Skin epidermis (tissue), 12 donors: ENCODE measurements around the gene GP2.

Source experiments
- H3K27ac ChIP-seq, 21 experiments: fragments of 200-600 bp; sonication (generic) in 11 of 21; one replicate each; pipeline ENCODE4 v1.5.0; 2020; ENCODE audit warnings: mild to moderate bottlenecking in 3 of 21, inconsistent platforms in 2 of 21, moderate library complexity in 2 of 21
- H3K4me3 ChIP-seq, 7 experiments: fragments of 200-600 bp; sonication (generic) in 2 of 7; one replicate each; pipeline ENCODE4 v1.5.0; 2020; ENCODE audit warnings: inconsistent platforms in 2 of 7, mild to moderate bottlenecking in 2 of 7, moderate library complexity in 1 of 7

GP2 gene

DNA sequence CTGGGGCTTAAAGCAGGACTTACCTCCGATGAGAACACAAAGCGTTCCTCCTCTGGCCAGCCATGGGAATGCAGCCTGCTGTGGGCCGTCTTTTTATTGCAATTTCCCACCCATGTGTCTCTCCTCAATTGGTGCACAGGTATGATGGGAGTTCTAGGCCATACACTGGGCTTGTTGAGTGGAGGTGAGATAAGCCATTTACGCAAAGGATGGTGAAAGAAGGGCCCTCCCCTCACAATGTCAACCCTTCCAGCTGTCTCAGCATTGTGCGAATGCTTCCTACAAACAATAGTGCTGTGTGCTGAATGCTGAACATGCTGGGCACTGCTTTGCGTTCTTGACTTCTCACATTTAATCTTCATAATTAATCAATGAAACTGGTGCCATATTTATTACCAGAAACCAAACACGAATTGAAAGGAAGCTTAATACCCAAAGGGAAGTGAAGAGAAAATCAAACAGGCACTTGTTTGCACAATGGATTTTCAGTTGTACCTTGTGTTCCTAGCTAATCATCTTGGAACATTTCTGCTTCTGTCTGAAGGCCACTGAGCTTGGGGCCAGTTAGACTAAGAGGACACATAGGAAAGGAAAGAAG lies at the start of gene GP2:
Gene GP2, minus strand, starts transcription at position 70 of the 598 bp plus-strand sequence. CDS start 1,082 bp downstream, outside the sequence.
- H3K27ac ChIP-seq: no peak within 1 kb of the TSS
- no peak within 1 kb of the TSS for H3K4me3 ChIP-seq

DNA sequence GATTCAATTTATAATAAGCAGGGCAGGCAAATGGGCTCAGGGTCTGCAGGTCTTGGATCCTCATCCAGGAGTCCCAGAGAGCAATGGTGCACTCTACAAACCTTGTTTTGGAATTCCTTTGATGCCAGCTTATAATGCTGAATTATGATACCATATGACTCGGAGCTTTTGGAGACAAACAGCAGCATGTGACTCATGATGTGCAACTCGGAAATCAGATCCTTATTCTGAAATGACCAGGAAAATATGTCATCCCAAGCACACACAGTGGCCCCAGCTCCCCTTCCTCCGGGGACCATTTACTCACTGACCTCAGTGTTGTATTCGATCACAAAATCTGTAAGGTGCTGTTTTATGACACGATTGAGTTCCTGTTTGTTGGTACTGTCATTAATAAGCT lies 45.4 kb upstream of the GP2 start:
- Histone ChIP-seq H3K4me3 (no peak overlapping the region), H3K27ac (no peak overlapping the region)

DNA sequence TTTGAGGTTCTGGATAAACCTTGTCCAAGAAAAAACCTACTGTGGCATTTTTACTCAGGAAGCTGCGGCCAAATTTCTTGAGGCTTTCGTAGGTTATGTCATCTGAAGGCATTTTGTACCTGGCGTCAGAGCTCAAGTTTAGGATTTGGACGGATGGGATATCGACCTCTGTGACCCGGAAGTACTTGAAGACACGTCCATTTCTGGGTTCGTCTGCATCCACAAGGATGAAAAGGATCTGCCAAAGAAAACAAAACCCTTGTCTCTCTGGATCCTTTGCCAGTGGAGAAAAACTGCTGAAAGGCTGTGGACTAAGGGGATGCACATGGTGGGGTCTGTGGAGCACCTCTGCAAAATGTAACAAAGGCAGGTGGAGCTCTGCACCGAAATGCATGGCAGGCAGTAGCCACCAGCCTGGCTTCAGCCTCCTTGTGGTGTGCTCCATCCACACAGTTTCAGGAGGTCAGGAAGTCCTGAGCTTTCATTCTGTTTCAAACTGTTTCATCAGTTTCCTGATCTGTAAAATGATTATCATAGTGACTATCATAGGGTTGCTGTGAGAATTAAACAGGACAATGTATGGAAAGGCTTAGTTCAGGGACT lies 42.2 kb upstream of the GP2 start:
- H3K27ac ChIP-seq: no peak overlapping the region
- no peak overlapping the region for H3K4me3 ChIP-seq

DNA sequence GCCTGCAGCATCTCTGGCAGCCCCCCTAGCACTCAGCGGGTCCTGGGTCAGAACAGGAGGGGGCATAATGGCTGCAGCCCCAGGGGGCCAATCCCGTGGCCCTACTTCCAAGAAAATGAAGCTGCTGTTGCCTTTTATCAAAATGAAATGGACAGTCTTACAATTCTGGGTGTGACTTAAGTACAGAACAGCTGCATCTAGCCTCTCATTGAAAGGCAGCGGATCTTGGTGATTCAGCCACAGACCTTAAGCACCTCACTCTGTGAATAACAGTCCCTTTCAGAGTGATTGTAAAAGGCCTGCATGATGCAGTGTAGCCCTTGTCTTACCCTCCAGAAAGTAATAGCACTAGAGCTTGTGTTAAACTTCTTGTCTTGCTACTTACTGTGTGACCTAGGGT lies 36.7 kb upstream of the GP2 start:
- Histone ChIP-seq H3K4me3 (no peak overlapping the region), H3K27ac (no peak overlapping the region)

DNA sequence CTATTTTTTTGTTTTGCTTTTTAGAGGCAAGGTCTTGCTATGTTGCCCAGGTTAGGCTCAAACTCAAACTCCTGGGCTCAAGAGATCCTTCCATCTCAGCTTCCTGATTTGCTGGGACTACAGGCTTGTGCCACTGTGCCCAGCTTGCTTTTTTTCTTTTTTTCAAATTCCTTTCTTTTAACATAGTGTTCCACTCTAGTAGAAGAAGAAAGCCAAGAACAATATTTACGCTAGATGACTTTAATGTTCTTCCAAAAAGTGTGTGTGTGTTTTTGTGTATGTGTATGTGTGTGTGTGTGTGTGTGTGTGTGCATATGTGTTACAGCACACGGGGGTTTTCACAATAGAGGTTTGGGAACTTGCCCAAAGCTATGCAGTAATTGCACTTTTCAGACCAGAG lies 35.9 kb upstream of the GP2 start:
- Histone ChIP-seq H3K4me3 (no peak overlapping the region), H3K27ac (no peak overlapping the region)

DNA sequence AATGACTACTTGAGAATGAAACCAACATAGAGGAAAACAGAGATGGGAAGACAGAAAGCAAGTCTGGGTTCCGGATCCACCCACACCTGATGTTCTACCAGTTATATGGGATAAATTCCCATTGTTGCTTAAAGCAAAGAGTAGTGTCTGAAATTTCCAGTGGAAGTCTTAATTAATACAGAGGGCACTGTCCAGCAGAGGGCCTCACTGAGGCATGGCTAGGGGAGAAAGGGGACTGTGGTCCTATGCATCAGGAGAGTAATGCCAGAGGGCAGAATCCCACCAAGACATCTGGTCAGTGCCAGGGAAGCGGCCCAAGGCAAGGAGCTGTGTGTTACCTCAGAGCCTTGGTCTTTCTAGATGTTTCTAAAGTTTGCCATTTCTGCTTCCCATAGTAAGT lies 32.7 kb upstream of the GP2 start:
- no peak overlapping the region for H3K4me3 ChIP-seq
- H3K27ac ChIP-seq: no peak overlapping the region

DNA sequence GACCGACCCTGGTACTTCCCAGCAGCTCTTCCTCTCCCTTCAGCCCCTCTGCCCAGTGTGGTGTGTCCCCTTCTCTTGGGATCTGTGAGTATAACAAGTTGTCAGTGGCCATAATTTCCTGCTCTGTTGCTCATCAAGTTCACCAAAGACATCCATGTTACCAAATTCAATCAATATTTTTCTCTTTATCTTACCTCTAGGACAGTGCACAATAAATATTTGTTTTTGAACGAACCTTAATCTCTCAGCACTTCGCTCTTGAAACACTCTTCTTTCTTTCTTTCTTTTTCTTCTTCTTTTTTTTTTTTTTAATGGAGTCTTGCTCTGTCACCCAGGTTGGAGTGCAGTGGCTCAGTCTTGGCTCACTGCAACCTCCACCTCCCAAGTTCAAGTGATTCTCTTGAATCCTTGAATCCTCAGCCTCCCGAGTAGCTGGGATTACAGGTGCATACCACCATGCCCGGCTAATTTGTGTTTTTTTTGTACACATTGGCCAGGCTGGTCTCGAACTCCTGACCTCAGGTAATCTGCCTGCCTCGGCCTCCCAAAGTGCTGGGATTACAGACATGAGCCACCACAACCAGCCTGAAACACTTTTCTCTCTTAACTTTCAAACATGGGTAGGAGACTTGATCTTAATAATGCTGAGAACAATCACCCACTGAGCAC lies 27.9 kb upstream of the GP2 start:
- Histone ChIP-seq H3K4me3 (no peak overlapping the region), H3K27ac (no peak overlapping the region)

DNA sequence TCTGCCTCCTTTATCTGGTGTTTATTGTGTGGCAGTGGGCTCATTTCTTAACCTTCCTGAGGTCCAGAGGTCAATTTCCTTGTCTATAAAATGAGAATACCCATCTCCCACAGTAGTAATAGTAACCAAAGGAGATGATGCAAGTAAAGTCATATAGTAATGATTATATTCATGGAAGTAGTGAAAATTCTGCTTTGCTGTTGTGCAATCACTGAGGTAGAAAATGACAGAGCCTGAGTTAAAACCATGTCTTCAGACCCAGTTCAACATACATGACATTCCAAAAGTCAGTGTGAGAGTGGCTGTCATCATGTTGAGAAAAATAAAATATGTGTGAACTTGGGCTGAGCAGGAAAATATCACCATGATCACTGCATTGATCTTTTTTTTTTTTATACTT lies 26.1 kb upstream of the GP2 start:
- H3K4me3 ChIP-seq: no peak overlapping the region
- no peak overlapping the region for H3K27ac ChIP-seq

DNA sequence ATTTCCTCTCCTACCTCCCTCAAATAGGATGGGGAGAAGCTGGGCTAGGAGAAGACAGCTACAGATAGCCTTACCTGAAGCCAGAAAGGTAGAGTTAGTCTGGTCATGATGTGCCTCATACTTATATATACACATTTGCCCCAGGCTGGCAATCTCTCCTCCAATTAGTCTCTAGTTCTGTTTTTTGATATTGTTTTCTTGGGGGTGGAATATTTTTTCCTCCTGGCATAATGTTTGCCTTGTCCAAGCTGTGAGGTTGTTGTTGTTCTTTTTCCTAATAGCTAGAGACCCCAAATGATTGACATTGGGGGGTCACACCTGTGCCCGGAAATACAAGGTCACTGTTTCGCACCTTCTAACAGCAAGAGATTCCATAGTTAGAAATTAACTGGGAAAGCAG lies 25.3 kb upstream of the GP2 start, which contains the start of gene UMOD:
Gene UMOD, minus strand, starts transcription at position 101 of the 400 bp plus-strand sequence. CDS start 1,978 bp downstream, outside the sequence.
- Histone ChIP-seq H3K4me3 (no peak within 1 kb of the TSS), H3K27ac (no peak within 1 kb of the TSS)

DNA sequence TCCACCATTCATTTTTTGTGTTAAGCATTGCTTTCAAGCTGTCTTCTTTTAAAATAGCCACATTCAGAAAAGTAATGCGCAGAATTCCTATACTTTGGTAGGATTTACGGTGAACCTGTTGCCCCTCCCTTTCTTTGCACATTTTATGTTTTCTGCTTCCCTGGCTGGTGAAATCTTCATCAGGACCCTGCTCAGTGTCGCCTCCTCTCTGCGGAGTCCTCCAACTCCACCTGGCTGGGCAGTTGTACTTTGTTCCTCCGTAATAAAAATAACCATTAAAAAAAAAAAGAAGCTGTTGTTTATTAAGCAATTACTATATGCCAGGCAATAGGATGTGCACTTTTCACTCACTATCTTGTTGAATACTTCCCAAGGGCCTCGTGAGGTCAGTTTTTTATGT lies 22.3 kb upstream of the GP2 start:
- Histone ChIP-seq H3K27ac (no peak overlapping the region), H3K4me3 (no peak overlapping the region)

DNA sequence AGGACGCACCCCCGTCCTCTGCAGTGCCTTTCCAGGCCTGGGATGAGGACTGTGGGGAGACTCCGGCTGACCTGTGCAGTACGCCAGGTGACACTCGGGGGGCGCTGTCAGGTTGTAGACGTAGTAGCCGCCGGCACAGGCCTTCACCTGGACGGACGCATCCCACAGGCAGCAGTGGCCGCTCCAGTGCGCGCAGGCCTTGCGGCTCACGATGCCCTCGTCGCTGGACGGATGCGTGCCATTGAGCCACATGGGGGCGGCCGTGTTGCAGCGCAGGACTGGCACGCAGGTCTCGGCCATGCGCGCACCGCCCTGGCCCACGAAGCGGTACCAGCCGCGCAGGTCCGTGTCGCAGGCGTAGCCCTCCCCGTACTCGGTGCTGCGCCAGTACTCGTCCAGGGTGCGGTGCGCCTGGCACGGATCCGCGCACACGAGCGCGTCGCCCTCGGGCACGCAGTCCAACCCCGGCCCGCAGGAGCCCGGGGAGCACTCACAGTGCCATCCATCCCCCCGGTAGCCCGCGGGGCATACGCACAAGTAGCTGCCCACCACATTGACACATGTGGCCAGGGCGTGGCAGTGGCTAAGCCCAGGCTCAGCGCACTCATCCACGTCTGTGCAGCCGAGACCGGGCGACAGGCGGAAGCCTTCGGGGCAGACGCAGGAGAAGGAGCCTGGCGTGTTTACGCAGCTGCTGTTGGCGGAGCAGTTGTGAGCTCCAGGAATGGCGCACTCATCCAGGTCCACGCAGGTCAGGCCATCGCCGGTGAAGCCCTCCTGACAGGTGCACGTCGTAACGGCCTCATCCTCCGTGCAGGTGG lies 21.3 kb upstream of the GP2 start:
- Histone ChIP-seq H3K4me3 (peak overlapping the region in 1 of 7 experiments; percentile 11), H3K27ac (no peak overlapping the region)

DNA sequence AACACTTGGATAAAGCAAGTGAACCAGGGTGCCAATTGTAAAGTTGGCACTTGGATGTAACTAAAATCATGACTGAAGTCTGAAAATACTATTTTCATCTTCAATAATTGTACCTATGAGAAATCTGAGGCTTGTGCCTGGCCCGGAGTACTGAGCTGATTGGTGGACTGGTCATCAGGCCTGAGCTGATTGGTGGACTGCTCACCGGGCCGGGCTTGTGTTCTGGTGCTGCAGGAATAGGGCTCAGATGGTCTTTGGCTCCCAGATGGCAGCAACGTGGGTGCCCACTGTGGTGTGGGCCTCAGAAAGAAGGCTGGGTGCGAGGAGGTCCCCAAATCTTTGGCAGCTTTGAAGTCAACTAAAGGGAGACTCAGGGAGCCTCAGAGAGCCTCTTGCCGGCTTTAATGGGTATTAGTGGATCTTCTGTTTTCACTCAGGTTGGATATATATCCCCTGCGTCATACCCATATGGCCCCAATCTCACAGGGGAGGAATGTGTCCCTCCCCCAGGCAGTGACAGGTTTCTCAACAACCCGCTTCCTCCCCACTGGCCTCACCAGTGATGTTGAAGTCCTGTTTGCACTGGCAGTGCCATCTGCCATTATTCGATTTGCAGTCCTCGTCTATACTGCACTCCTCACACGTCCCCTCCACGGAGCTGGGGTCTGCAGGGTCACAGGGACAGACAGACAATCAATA lies 20.5 kb upstream of the GP2 start:
- Histone ChIP-seq H3K4me3 (no peak overlapping the region), H3K27ac (no peak overlapping the region)

DNA sequence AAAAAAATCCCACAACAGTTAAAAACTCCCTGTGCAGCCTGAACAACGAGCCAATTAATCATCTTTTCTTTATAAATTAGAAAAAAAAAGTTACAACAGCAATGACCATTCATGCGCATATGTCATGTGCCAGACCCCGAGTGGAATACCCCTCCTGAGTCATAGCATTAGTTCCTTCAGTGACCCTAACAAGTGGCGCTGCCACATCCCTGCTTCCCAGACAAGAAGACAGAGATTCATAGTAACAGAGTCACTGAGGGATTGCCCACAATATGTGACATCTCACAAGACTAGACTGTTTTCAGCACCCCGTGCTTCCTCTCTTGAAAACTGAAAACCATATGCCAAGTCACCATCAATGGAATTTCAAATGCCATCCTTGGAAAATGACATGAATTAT lies 17.3 kb upstream of the GP2 start:
- Histone ChIP-seq H3K4me3 (no peak overlapping the region), H3K27ac (no peak overlapping the region)

DNA sequence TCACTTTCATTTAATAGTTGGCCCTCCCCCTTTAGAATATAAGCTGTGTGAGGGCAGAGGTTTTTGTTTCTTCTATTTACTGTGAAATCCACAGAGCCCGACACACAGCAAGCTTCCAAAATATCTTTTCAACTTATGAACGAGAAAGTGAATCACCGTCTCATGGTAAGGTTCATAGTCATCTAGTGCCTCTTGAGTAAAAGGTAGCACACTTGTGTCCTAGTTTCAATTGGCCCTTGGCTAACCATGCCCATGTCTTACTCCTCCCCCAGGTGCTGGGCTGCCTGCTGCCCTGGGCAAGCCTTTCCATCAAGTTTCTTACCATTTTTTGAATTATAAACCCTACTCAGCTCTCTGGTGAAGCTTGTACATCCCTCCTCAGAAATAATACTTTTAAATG lies 12.4 kb upstream of the GP2 start:
- no peak overlapping the region for H3K27ac ChIP-seq
- no peak overlapping the region for H3K4me3 ChIP-seq

DNA sequence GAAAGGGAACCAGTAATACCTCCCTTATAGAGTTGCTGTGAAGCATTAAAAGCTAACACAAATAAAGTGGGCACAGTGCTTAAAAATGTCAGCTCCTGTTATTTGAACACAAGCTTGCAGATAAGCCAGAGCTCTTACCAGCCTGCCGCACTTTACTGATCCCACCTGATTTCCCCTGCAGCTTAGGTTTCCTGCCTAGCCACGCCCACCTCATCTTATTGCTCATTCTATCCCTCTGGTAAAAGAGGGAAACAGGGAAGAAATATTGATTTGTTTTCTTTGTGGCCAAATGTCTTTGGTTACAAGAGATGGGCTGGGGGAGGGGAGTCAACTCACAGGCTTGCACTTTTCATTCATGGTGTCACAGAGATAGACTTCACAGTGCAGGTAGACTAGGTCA lies 9.6 kb upstream of the GP2 start:
- Histone ChIP-seq H3K27ac (no peak overlapping the region), H3K4me3 (no peak overlapping the region)

DNA sequence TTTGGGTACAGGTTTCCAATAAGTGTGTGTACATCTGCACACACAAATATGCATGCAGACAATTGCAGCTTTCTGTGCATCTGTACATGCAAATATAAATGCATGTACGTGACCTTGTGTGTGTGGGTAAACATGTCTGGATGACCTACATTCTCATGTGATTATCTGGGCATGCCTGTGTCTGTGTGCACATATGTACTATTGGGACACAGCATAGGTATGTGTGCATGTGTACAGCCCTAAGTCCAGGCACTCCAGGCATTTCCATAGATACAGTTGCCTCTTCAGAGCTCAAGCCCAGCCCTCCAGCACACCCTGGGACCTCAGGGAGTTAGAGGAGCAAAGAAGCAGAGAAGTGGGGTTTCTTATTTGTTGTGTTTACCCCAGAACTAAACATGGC lies 7.1 kb upstream of the GP2 start:
- Histone ChIP-seq H3K4me3 (no peak overlapping the region), H3K27ac (no peak overlapping the region)

DNA sequence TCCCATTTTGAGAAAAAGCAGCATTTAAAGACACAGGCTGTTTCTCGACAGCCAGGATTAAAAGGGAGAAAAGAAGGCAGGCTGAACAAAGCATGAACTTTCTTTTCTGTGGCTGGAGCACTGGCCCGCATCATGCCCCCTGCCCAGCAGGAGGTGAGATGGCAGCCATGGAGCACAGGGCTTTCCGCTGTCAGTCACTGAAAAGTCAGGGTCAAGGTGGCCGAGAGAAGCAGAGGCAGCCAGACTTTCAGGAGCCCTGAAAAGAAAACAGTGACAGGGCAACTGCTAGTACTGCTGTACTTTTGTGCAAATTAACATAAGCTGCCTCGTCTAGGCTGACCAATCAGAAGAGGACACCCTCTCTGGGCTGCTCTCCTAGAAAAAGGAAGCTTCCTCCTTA lies 5.8 kb upstream of the GP2 start:
- Histone ChIP-seq H3K4me3 (no peak overlapping the region), H3K27ac (no peak overlapping the region)

DNA sequence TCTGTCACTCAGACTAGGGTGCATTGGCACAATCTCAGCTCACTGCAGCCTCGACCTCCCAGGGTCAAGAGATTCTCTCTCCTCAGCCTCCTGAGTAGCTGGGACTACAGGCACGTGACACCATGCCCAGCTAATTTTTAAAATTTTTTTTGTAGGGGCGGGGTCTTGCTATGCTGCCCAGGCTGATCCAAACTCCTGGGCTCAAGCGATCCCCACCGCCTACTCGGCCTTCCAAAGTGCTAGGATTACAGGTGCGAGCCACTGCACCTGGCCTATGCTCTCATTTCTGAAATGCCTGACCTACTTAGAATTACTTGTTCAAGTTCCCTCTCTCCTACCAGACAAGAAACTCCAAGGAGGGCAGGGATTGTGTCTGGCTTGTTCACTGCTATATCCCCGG lies 5.1 kb upstream of the GP2 start:
- Histone ChIP-seq H3K4me3 (no peak overlapping the region), H3K27ac (no peak overlapping the region)

DNA sequence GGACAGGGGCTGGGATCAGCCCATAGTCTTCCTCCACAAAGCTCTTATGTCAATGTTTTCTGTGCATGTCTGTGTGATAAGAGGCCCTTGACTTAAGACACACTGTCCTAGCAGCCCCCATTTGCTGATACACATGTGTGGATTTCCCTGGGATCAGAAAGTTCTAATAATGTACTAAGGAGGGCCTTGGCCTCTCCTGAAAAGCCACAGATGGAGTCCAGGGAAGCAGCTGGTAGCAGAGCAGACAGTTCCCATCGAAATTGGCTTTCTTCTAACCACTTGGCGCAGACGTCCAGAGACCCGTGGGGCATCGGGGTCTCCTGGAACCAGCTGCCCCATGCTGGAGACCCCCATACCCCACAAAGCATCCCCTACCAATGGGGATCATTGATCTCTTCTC lies 4.3 kb upstream of the GP2 start:
- no peak overlapping the region for H3K27ac ChIP-seq
- H3K4me3 ChIP-seq: no peak overlapping the region
